SK-N-SH (cell line): ENCODE data around the gene CRYBA1. TPM values are rescaled to one million over a fixed set of nuclear protein-coding genes. Genes with fewer than 3 reads are reported as not detected.

Source experiments
- CHD2 ChIP-seq: fragments of 150-350 bp; IDR thresholded peaks from 2 replicates; pipeline ENCODE4 v1.6.1; 2018; ENCODE audit warnings: low read length; ENCODE audit not compliant: partially characterized antibody
- CTCF ChIP-seq: fragments of 200-600 bp; sonication (generic); IDR thresholded peaks from 2 replicates; pipeline ENCODE4 v1.6.1; 2017; ENCODE audit warnings: antibody characterized with exemption, mild to moderate bottlenecking, moderate library complexity
- ELF1 ChIP-seq: IDR thresholded peaks from 2 replicates; pipeline ENCODE4 v1.4.0; 2012
- EZH2phosphoT487 ChIP-seq: fragments of 200-600 bp; sonication (generic); IDR thresholded peaks from 2 replicates; pipeline ENCODE4 v1.6.1; 2017; ENCODE audit warnings: low read depth, mixed run types, mild to moderate bottlenecking, antibody characterized with exemption, moderate library complexity, borderline replicate concordance
- FOXM1 ChIP-seq: IDR thresholded peaks from 2 replicates; pipeline ENCODE4 v1.4.0; 2012; ENCODE audit warnings: low read depth, mild to moderate bottlenecking
- IRF3 ChIP-seq: fragments of 150-350 bp; IDR thresholded peaks from 2 replicates; pipeline ENCODE4 v1.6.1; 2016; ENCODE audit warnings: mild to moderate bottlenecking, low read depth, low read length
- MEF2A ChIP-seq: IDR thresholded peaks from 2 replicates; pipeline ENCODE4 v1.4.0; 2012; ENCODE audit warnings: low read depth, borderline replicate concordance
- MXI1 ChIP-seq: IDR thresholded peaks from 2 replicates; pipeline ENCODE4 v1.6.1; 2012; ENCODE audit warnings: mild to moderate bottlenecking, low read depth, low read length, improper control_type of control experiment
- NRF1 ChIP-seq: IDR thresholded peaks from 2 replicates; pipeline ENCODE4 v1.6.1; 2012; ENCODE audit warnings: low read depth, mild to moderate bottlenecking, low read length
- PBX3 ChIP-seq: IDR thresholded peaks from 2 replicates; pipeline ENCODE4; 2012
- POLR2AphosphoS5 ChIP-seq: IDR thresholded peaks from 2 replicates; pipeline ENCODE4 v1.6.1; 2012; ENCODE audit warnings: low read depth, low read length
- RAD21 ChIP-seq: IDR thresholded peaks from 2 replicates; pipeline ENCODE4 v1.6.1; 2012; ENCODE audit warnings: mild to moderate bottlenecking, low read length
- RCOR1 ChIP-seq: fragments of 150-350 bp; IDR thresholded peaks from 2 replicates; pipeline ENCODE4 v1.6.1; 2017; ENCODE audit warnings: antibody characterized with exemption, low read length
- RFX5 ChIP-seq: IDR thresholded peaks from 2 replicates; pipeline ENCODE4 v1.6.1; 2012; ENCODE audit warnings: mild to moderate bottlenecking, improper control_type of control experiment, low read length
- RXRA ChIP-seq: IDR thresholded peaks from 2 replicates; pipeline ENCODE4 v1.4.0; 2012; ENCODE audit warnings: low read depth, mild to moderate bottlenecking, borderline replicate concordance
- TCF12 ChIP-seq: IDR thresholded peaks from 2 replicates; pipeline ENCODE4 v1.4.0; 2012
- TEAD4 ChIP-seq: IDR thresholded peaks from 2 replicates; pipeline ENCODE4 v1.4.0; 2012; ENCODE audit warnings: mild to moderate bottlenecking, borderline replicate concordance; ENCODE audit not compliant: insufficient read depth
- USF1 ChIP-seq: IDR thresholded peaks from 2 replicates; pipeline ENCODE4 v1.4.0; 2012; ENCODE audit warnings: low read depth, borderline replicate concordance
- polyA plus RNA-seq, 3 experiments: library from polyadenylated mRNA; depleted of rRNA; stranded (reverse); fragments of >200 nt; gene quantifications; 2 replicates each; pipeline ENCODE4 v1.2.3, GENCODE V29; 2012

Gene CRYBA1
- polyA plus RNA-seq, 1 of the 3 experiments (the other 2 are of a cell fraction), result not detected

GRCh38 chr17:29293890-29294579, 47.4 kb downstream of the CRYBA1 start, which contains the start of gene NUFIP2 (continued):
- TF ChIP-seq CTCF (no peak), MXI1 (peak; percentile 84), USF1 (no peak), ELF1 (peak; percentile 68; the same call in 1 of the 2 replicates), RXRA (no peak), TEAD4 (no peak), RCOR1 (peak; percentile 43; the same call in 1 of the 2 replicates), PBX3 (peak; percentile 99), MEF2A (no peak), EZH2phosphoT487 (no peak), POLR2AphosphoS5 (peak; percentile 100), TCF12 (peak; percentile 5; the same call in 1 of the 2 replicates), NRF1 (0 out of 2 replicates have a peak, but pooled peaks have one; percentile 25), RAD21 (no peak), FOXM1 (no peak), IRF3 (peak; percentile 56; the same call in 1 of the 2 replicates), RFX5 (no peak; the same call in 1 of the 2 replicates), CHD2 (peak; percentile 72)
